Hippocampal formation (tissue), 2 donors: ENCODE data around the gene FZD8.

Experiments
- DNase-seq, 2 donors: peaks; one replicate each; lab custom pipeline; 2025; lab: John Stamatoyannopoulos, UW

FZD8 gene

GRCh38 chr10:35606430-35606829 lies 35.7 kb downstream of the FZD8 start:
- DNase-seq = no peak

GRCh38 chr10:35605191-35605590 lies 36.9 kb downstream of the FZD8 start, which contains the start of gene GJD4:
Gene GJD4 (plus strand): TSS chr10:35605341. CDS start chr10:35605568, 227 bp downstream.
- no peak for DNase-seq

GRCh38 chr10:35600193-35600592 lies 41.9 kb downstream of the FZD8 start:
- DNase-seq = no peak

DNA sequence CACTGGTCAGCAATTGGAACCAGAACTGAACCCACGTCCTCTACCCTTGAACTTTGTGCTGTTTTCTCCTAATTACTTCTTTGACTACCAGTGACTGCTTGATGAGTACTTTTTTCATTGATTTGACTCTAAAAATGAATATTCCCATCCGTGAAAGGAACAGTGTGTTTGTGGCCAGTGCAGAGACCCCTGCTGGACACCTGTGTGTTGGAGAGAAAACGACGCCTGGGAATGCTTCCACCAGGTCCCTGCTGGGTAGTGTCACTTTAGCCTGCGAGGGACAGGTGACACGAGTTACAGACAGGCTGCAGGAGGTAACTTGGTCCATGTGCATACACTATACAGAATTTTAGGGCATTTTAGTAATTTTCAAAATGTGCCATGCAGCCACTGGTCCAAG lies 43.7 kb downstream of the FZD8 start:
- DNase-seq = no peak

DNA sequence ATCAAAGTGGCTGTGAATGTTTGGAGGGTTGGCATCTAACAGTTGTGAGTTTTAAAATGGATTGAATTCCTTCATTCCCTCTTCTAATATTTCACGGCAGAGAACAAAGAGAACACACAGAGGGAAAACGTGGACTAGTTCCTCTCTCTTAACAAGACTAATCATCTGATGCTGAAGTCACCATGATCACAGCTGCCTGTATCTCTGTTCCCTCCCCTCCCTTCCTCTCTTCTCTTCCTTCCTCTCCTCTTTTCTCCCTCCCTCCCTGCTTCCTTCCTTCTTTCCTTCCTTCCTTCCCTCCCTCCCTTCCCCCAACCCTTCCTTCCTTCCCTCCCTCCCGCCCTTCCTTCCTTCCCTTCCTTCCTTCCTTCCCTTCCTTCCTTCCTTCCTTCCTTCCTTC lies 47.0 kb downstream of the FZD8 start:
- DNase-seq = no peak

DNA sequence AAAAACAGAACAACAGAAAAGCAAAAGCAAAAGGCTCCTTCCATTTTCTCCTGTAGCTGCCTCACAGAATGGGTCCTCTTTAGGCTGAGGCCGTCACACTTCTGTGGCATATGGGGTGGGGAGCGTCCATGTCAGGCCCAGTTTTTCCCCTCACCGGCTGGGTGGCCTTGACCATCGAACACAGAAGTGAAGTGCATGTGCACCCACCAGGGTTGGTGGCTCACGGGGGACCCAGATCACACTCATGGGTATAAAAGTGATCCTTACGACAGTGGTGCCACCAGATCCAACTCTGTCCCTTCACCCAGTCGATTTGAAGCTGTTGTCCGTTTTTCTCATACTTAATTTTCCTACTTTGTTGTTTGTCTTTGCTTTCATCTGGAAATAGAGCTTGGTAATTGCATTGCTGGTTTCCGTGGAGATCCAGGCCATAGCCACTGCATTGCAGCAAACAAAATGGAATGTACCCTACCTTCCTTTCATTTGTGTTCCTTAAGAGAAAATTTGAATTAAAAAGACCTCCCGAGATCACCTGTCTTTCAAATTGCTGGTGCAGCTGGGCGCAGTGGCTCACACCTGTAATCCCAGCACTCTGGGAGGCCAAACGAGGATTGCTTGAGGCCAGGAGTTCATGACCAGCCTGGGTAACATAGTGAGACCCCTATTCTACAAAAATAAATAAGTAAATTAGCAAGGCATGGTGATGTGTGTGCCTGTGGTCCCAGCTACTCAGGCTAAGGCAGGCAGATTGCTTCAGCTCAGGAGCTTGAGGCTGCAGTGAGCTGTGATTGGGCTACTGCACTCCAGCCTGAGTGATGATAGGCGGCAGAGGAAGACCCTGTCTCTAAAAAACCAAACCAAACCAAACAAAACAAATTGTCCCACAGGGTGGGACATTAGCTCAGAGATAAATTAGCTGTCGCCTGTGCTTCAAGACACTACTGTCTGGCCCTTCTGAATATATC lies 47.7 kb downstream of the FZD8 start:
- no peak for DNase-seq

- DNase-seq = no peak
These were observed 49.7 kb downstream of the FZD8 start for GRCh38 chr10:35592441-35592840.

GRCh38 chr10:35588836-35589235 lies 53.3 kb downstream of the FZD8 start:
- DNase-seq = no peak
